ENCODE measurements around the gene TBC1D10B.

The TBC1D10B gene

GRCh38 chr16:30361180-30361579 lies 9.1 kb downstream of the TBC1D10B start:
- no CpG with 5 or more reads among the region's 7 CpGs for WGBS (ENCODE audit: extremely low coverage, insufficient coverage, insufficient read length)
- no peak overlapping the region for H3K23ac ChIP-seq (ENCODE audit: low read length)
- H3K36me3 ChIP-seq (ENCODE audit: control insufficient read depth in 1 of 2, insufficient read depth in 2 of 2, low read length in 2 of 2), result peaks cover 48 to 55% of the 10 kb centered on the region in 2 experiments
- H3K27me3 ChIP-seq (ENCODE audit: insufficient read depth, low read length), result no peaks in the 10 kb centered on the region
- no peak overlapping the region for H4K8ac ChIP-seq (ENCODE audit: low read depth, low read length)
- no peaks in the 10 kb centered on the region for H3K79me2 ChIP-seq (ENCODE audit: control insufficient read depth, insufficient read depth, low read length, poor library complexity)
- no peak overlapping the region for H3K9ac ChIP-seq (ENCODE audit: low read length)
- no peak overlapping the region for H3K4me3 ChIP-seq (ENCODE audit: low read depth, low read length)
- peaks cover 2% of the 10 kb centered on the region for H3K79me1 ChIP-seq (ENCODE audit: low read length)
- H3K18ac ChIP-seq (ENCODE audit: low read length), result no peak overlapping the region
- no peak overlapping the region for H3K27ac ChIP-seq (ENCODE audit: low read depth, low read length)
- no peak overlapping the region for H2BK120ac ChIP-seq (ENCODE audit: insufficient read depth, low read length, poor library complexity)
- no peak overlapping the region for H3K4me2 ChIP-seq (ENCODE audit: low read length)
- no peak overlapping the region for H2AK5ac ChIP-seq (ENCODE audit: low read length)
- H4K91ac ChIP-seq (ENCODE audit: low read depth, low read length), result no peak overlapping the region
- no peak overlapping the region for H2BK5ac ChIP-seq (ENCODE audit: low read depth, low read length, poor library complexity)
- no peak overlapping the region for H2BK12ac ChIP-seq (ENCODE audit: low read length)
- no peak overlapping the region for H3K4ac ChIP-seq (ENCODE audit: low read depth, low read length)
- H4K12ac ChIP-seq (ENCODE audit: low read depth, low read length), result no peak overlapping the region
- DNase-seq, result no peak
- H3K4me1 ChIP-seq (ENCODE audit: control insufficient read depth in 1 of 2, insufficient read depth in 2 of 2, low read length in 2 of 2), result peaks cover 11 to 16% of the 10 kb centered on the region in 2 experiments
- no peak overlapping the region for H2AFZ ChIP-seq (ENCODE audit: insufficient read depth, low read length, poor library complexity)
- no peaks in the 10 kb centered on the region for H3K9me3 ChIP-seq (ENCODE audit: insufficient read depth, low read depth, low read length)
- no peak overlapping the region for H3K14ac ChIP-seq (ENCODE audit: low read length)

- no peak overlapping the region for H3K4me3 ChIP-seq (ENCODE audit: low read depth, low read length)
- H2AFZ ChIP-seq (ENCODE audit: insufficient read depth, low read length, poor library complexity), result no peak overlapping the region
- no peak overlapping the region for H4K91ac ChIP-seq (ENCODE audit: low read depth, low read length)
- H3K4me2 ChIP-seq (ENCODE audit: low read length), result no peak overlapping the region
- no peak overlapping the region for H4K8ac ChIP-seq (ENCODE audit: low read depth, low read length)
- no peaks in the 10 kb centered on the region for H3K9me3 ChIP-seq (ENCODE audit: insufficient read depth, low read depth, low read length)
- no peak overlapping the region for H2AK5ac ChIP-seq (ENCODE audit: low read length)
- no peak overlapping the region for H2BK12ac ChIP-seq (ENCODE audit: low read length)
- no peak overlapping the region for H2BK5ac ChIP-seq (ENCODE audit: low read depth, low read length, poor library complexity)
- H3K4me1 ChIP-seq (ENCODE audit: control insufficient read depth in 1 of 2, insufficient read depth in 2 of 2, low read length in 2 of 2), result peaks cover 15 to 20% of the 10 kb centered on the region in 2 experiments
- H3K36me3 ChIP-seq (ENCODE audit: control insufficient read depth in 1 of 2, insufficient read depth in 2 of 2, low read length in 2 of 2), result peaks cover 41 to 45% of the 10 kb centered on the region in 2 experiments
- DNase-seq, result peak; percentile 94 to 96
- H3K14ac ChIP-seq (ENCODE audit: low read length), result no peak overlapping the region
- H3K9ac ChIP-seq (ENCODE audit: low read length), result no peak overlapping the region
- no peak overlapping the region for H3K4ac ChIP-seq (ENCODE audit: low read depth, low read length)
- no peak overlapping the region for H3K18ac ChIP-seq (ENCODE audit: low read length)
- no peak overlapping the region for H2BK120ac ChIP-seq (ENCODE audit: insufficient read depth, low read length, poor library complexity)
- no CpG with 5 or more reads among the region's 6 CpGs for WGBS (ENCODE audit: extremely low coverage, insufficient coverage, insufficient read length)
- H4K12ac ChIP-seq (ENCODE audit: low read depth, low read length), result no peak overlapping the region
- H3K27ac ChIP-seq (ENCODE audit: low read depth, low read length), result no peak overlapping the region
- H3K79me1 ChIP-seq (ENCODE audit: low read length), result peaks cover 12% of the 10 kb centered on the region
- H3K79me2 ChIP-seq (ENCODE audit: control insufficient read depth, insufficient read depth, low read length, poor library complexity), result peaks cover 5% of the 10 kb centered on the region
- no peak overlapping the region for H3K23ac ChIP-seq (ENCODE audit: low read length)
- H3K27me3 ChIP-seq (ENCODE audit: insufficient read depth, low read length), result no peaks in the 10 kb centered on the region
Measured at GRCh38 chr16:30359871-30360170, 10.5 kb downstream of the TBC1D10B start.

GRCh38 chr16:30358990-30359870 lies 11.1 kb downstream of the TBC1D10B start:
- Histone ChIP-seq H3K79me1 (ENCODE audit: low read length) (peaks cover 15% of the 10 kb centered on the region), H3K14ac (ENCODE audit: low read length) (no peak overlapping the region), H2BK5ac (ENCODE audit: low read depth, low read length, poor library complexity) (no peak overlapping the region), H3K79me2 (ENCODE audit: control insufficient read depth, insufficient read depth, low read length, poor library complexity) (peaks cover 10% of the 10 kb centered on the region), H2AFZ (ENCODE audit: insufficient read depth, low read length, poor library complexity) (no peak overlapping the region), H2BK120ac (ENCODE audit: insufficient read depth, low read length, poor library complexity) (no peak overlapping the region), H3K27me3 (ENCODE audit: insufficient read depth, low read length) (no peaks in the 10 kb centered on the region), H3K4me1 (ENCODE audit: control insufficient read depth in 1 of 2, insufficient read depth in 2 of 2, low read length in 2 of 2) (peaks cover 15 to 20% of the 10 kb centered on the region in 2 experiments), H3K18ac (ENCODE audit: low read length) (no peak overlapping the region), H4K12ac (ENCODE audit: low read depth, low read length) (peak overlapping the region; percentile 22), H3K36me3 (ENCODE audit: control insufficient read depth in 1 of 2, insufficient read depth in 2 of 2, low read length in 2 of 2) (peaks cover 36 to 41% of the 10 kb centered on the region in 2 experiments), H3K4ac (ENCODE audit: low read depth, low read length) (no peak overlapping the region), H3K23ac (ENCODE audit: low read length) (no peak overlapping the region), H3K9ac (ENCODE audit: low read length) (no peak overlapping the region), H3K4me2 (ENCODE audit: low read length) (no peak overlapping the region), H4K91ac (ENCODE audit: low read depth, low read length) (no peak overlapping the region), H3K4me3 (ENCODE audit: low read depth, low read length) (no peak overlapping the region), H4K8ac (ENCODE audit: low read depth, low read length) (no peak overlapping the region), H3K27ac (ENCODE audit: low read depth, low read length) (peak overlapping the region; percentile 45), H2BK12ac (ENCODE audit: low read length) (no peak overlapping the region), H2AK5ac (ENCODE audit: low read length) (no peak overlapping the region), H3K9me3 (ENCODE audit: insufficient read depth, low read depth, low read length) (no peaks in the 10 kb centered on the region)
- no peak for DNase-seq
- WGBS (ENCODE audit: extremely low coverage, insufficient coverage, insufficient read length), result no CpG with 5 or more reads among the region's 28 CpGs

- no peak overlapping the region for H4K91ac ChIP-seq (ENCODE audit: low read depth, low read length)
- H3K9ac ChIP-seq (ENCODE audit: low read length), result no peak overlapping the region
- H3K36me3 ChIP-seq (ENCODE audit: control insufficient read depth in 1 of 2, insufficient read depth in 2 of 2, low read length in 2 of 2), result peaks cover 38 to 46% of the 10 kb centered on the region in 2 experiments
- H3K4me3 ChIP-seq (ENCODE audit: low read depth, low read length), result peak overlapping the region; percentile 6
- H3K27ac ChIP-seq (ENCODE audit: low read depth, low read length), result no peak overlapping the region
- no peak overlapping the region for H3K18ac ChIP-seq (ENCODE audit: low read length)
- peaks cover 10% of the 10 kb centered on the region for H3K79me2 ChIP-seq (ENCODE audit: control insufficient read depth, insufficient read depth, low read length, poor library complexity)
- H3K14ac ChIP-seq (ENCODE audit: low read length), result no peak overlapping the region
- no peak overlapping the region for H2BK12ac ChIP-seq (ENCODE audit: low read length)
- no peak for DNase-seq
- peaks cover 15% of the 10 kb centered on the region for H3K79me1 ChIP-seq (ENCODE audit: low read length)
- H4K8ac ChIP-seq (ENCODE audit: low read depth, low read length), result no peak overlapping the region
- H3K9me3 ChIP-seq (ENCODE audit: insufficient read depth, low read depth, low read length), result no peaks in the 10 kb centered on the region
- H2BK5ac ChIP-seq (ENCODE audit: low read depth, low read length, poor library complexity), result no peak overlapping the region
- no peak overlapping the region for H3K4me2 ChIP-seq (ENCODE audit: low read length)
- no peak overlapping the region for H3K4ac ChIP-seq (ENCODE audit: low read depth, low read length)
- H4K12ac ChIP-seq (ENCODE audit: low read depth, low read length), result no peak overlapping the region
- no peak overlapping the region for H3K23ac ChIP-seq (ENCODE audit: low read length)
- no peaks in the 10 kb centered on the region for H3K27me3 ChIP-seq (ENCODE audit: insufficient read depth, low read length)
- peaks cover 19 to 20% of the 10 kb centered on the region in 2 experiments for H3K4me1 ChIP-seq (ENCODE audit: control insufficient read depth in 1 of 2, insufficient read depth in 2 of 2, low read length in 2 of 2)
- no peak overlapping the region for H2BK120ac ChIP-seq (ENCODE audit: insufficient read depth, low read length, poor library complexity)
- H2AK5ac ChIP-seq (ENCODE audit: low read length), result no peak overlapping the region
- WGBS (ENCODE audit: extremely low coverage, insufficient coverage, insufficient read length), result no CpG with 5 or more reads among the region's 9 CpGs
- no peak overlapping the region for H2AFZ ChIP-seq (ENCODE audit: insufficient read depth, low read length, poor library complexity)
Measured at GRCh38 chr16:30358577-30358936, 11.7 kb downstream of the TBC1D10B start.

Measured in trophoblast cell (in vitro differentiated cells and primary cell).